ENCODE results near the gene FER.
A peak's percentile ranks its signal among the peaks of the same experiment; 100 is the strongest.
"Not testable (repeated sequence)": the region's sequence is repeated elsewhere in the genome, so short reads cannot be mapped to it uniquely, and the experiment has no call there.

FER gene

GRCh38 chr5:108748401-108749127, 867 bp downstream of the FER start:
- DNase-seq, result peak; percentile 98

GRCh38 chr5:108749128-108749861, 1.6 kb downstream of the FER start:
- peak; percentile 67 for DNase-seq

- DNase-seq, result no peak
Measured at GRCh38 chr5:108753331-108753730, 5.6 kb downstream of the FER start.

DNA sequence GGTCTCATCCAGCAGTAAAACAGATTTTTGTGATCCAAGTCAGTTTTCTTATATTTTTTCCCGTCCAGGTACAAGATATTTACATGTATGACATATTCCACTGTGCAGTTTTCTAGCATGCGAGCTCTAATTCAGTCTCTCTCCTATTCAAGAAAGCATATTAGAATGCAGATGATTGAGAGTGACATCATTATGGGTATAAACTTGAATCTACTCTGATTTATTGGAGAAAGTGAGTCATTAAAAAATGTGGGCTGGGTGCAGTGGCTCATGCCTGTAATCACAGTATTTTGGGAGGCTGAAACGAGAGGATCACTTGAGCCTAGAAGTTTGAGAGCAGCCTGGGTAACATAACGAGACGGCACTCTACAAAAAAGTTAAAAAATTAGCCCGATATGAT, 6.2 kb downstream of the FER start:
- no peak for DNase-seq

GRCh38 chr5:108760512-108760911, 12.8 kb downstream of the FER start:
- no peak for DNase-seq

DNA sequence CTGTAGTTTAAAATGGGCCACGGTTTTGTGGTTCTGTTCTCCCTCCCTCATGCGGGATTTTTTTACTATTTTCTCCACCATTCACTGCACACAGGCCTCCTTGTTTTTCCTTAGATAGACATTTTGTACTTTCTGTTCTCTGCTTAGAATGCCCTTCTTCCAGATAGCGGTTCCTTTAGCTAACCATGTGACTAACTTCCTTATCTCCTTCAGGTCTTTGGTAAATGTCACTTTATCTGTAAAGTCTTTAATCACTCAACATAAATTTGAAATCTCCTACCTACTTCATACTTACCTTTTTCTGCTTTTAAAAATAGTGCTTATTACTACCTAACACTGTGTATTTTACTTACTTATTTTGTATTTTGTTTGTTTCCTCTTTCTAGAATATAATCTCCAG, 15.0 kb downstream of the FER start:
- no peak for DNase-seq

- DNase-seq, result no peak
Measured at GRCh38 chr5:108763222-108763916, 15.7 kb downstream of the FER start.

- DNase-seq, result no peak
Measured at GRCh38 chr5:108765647-108766046, 17.9 kb downstream of the FER start.

GRCh38 chr5:108766916-108767315, 19.2 kb downstream of the FER start:
- DNase-seq, result not testable (repeated sequence)

GRCh38 chr5:108769352-108769751, 21.7 kb downstream of the FER start:
- DNase-seq, result no peak

DNA sequence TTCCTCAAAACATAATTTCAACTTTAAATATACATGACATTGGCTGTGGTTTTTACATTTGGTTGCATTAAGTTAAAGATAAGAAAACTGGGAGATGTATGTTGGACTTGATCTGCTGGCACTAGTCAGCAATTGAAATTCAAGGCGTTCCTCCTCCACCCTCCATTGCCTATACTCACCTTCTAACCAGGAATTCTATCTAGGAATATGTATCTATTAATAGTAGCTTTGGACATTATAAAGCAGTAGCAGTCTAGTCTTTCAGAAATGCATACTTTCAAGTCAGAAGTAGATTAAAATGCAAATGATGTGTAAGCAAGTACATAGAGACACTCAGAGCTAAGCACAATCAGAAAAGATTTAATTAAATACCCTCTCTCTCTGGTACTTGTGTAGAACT, 24.9 kb downstream of the FER start:
- no peak for DNase-seq

- DNase-seq, result no peak
Measured at GRCh38 chr5:108773330-108773729, 25.6 kb downstream of the FER start.

- DNase-seq, result not testable (repeated sequence)
Measured at GRCh38 chr5:108774079-108774478, 26.4 kb downstream of the FER start.

DNA sequence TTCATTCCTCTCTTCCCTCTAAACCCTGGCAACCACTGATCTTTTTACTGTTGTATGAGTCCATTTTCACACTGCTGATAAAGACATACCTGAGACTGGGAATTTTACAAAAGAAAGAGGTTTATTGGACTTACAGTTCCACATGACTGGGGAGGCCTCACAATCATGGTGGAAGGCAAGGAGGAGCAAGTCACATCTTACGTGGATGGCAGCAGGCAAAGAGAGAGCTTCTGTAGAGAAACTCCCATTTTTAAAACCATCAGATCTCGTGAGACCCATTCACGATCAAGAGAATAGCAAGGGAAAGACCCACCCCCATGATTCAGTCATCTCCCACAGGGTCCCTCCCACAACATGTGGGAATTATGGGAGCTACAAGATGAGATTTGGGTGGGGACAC, 29.9 kb downstream of the FER start:
- DNase-seq, result not testable (repeated sequence)

- DNase-seq, result not testable (repeated sequence)
Measured at GRCh38 chr5:108784577-108784976, 36.9 kb downstream of the FER start.

DNA sequence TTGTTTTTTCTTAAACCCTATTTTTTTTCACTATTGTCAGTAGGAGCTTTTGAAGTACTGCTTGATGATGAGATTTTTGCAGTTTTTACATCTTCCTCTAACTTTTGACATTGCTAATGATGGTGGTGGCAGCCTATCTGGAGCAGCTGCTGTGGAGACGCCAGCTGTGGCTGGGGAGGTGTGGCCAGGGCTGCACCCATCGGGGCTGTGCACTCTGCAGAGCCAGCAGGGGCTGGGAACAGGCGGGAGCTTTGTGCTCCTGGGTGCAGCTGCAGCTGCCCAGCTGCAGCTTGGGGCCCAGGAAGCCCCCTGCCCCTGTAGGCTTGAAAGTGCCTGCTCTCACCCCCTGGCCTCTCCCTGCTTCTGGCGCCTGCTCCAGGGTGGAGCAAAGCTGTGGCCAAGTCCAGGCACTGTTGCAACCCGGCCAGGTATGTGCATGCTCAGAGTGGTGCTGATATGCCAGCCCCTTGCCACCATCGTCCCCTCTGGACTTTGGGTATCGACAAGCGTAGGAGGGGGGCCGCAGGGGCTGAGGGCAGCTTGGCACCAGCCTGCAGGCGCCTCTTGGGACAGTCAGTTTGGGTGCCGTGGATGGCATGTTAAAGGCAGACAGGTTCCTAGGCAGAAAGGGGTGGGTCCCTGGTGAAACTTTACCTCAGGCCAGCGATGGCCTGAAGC, 39.2 kb downstream of the FER start:
- DNase-seq, result no peak

DNA sequence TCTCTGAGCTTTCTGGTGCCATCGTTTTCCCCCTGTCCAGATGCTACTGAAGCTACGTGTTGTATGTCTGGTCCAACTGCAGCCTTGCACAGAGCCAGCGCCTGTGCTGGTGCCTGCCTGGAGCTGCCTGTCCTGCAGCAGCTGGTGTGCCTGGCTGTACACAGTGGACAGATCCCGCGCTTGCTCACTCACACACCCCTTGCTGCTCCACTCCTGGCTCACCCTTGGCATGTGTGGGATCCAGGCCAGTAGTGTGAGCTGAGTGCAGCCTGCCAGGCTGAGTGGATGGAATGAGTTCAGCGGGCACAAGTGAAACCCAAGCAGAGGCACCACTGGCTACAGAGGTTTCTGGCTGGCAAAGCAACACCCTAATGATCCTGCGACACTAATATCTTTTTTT, 40.4 kb downstream of the FER start:
- no peak for DNase-seq

- no peak for DNase-seq
Measured at GRCh38 chr5:108793207-108793606, 45.5 kb downstream of the FER start.

DNA sequence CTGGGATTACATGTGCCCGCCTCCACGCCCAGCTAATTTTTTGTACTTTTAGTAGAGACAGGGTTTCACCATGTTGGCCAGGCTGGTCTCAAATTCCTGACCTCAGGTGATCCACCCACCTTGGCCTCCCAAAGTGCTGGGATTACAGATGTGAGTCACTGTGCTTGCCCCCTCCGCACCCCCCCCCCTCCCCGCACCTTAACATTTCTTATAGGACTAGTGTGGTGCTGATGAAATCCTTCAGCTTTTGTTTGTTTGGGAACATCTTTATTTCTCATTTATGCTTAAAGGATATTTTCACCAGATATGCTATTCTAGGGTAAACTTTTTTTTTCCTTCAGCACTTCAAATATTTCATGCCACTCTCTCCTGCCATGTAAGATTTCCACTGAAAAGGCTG, 46.7 kb downstream of the FER start:
- not testable (repeated sequence) for DNase-seq

- no peak for DNase-seq
Measured at GRCh38 chr5:108797396-108797795, 49.7 kb downstream of the FER start.

- DNase-seq, result no peak
Measured at GRCh38 chr5:108797986-108798385, 50.3 kb downstream of the FER start.

DNA sequence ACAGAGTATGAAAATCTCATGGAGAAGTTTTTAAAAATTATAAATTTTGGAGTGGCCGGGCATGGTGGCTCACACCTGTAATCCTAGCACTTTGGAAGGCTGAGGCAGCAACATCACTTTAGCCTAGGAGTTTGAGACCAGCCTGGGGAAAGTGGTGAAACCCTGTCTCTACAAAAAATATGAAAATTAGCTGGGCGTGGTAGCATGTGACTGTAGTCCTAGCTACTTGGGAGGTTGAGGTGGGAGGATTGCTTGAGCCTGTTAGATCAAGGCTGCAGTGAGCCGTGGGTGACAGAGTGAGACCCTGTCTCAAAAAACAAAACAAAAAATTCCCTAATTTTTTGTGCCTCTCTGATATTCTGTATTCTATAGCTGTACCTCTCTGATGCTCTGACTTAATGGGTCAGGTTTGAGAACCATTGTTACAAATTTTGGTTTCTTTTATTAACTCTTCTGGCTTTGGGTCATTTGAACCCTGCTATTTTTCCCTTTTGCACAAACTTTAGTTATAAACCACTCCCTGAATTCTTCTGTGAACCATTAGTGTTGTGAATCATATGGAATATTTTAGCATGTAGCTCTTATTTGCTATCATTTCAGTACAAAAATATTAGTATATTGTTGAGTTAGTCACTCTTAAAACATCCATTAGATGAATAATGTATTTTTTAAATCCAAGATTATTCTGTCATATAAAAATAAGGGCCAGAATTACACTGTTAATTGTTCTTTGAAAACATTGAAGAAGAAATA, 51.0 kb downstream of the FER start:
- no peak for DNase-seq

- no peak for DNase-seq
Measured at GRCh38 chr5:108801301-108801700, 53.6 kb downstream of the FER start.

Data from stimulated activated CD4-positive, alpha-beta T cell treated with anti-CD3 and anti-CD28 coated beads, Interleukin-15, amount 100 ng/mL, for 24 hours (primary cell).